ENCODE measurements around the gene LEFTY2.

DNA sequence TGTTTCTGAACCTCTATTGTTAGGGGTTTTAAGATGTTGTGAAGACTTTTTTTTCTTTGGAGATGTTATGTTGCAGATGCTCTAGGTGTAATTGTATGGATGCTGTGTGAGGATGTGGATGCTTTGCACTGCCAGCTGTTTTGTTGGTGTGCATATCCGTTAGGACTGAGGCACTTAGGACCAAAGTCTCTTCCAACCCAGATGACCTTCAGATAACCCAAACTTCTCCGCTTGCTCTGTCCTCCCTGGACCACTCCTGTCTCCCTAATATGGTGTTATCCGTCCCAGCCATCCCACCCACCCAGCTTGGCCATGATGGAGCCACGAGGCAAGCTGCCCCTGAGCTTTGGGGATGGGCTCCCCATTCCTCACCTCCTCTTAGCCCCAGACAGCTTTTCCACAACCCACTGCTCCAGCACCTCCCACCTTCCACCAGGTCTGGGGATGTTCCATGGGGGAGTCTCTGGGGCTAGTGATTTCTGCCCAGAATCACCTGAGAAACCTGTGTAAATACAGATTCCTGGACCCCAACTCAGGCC lies 5.1 kb upstream of the LEFTY2 start:
- no peak for TF ChIP-seq MAX (IDR thresholded peaks at IDR 0.05; ENCODE audit: low read depth, low read length)
- TF ChIP-seq, protein P1, sequence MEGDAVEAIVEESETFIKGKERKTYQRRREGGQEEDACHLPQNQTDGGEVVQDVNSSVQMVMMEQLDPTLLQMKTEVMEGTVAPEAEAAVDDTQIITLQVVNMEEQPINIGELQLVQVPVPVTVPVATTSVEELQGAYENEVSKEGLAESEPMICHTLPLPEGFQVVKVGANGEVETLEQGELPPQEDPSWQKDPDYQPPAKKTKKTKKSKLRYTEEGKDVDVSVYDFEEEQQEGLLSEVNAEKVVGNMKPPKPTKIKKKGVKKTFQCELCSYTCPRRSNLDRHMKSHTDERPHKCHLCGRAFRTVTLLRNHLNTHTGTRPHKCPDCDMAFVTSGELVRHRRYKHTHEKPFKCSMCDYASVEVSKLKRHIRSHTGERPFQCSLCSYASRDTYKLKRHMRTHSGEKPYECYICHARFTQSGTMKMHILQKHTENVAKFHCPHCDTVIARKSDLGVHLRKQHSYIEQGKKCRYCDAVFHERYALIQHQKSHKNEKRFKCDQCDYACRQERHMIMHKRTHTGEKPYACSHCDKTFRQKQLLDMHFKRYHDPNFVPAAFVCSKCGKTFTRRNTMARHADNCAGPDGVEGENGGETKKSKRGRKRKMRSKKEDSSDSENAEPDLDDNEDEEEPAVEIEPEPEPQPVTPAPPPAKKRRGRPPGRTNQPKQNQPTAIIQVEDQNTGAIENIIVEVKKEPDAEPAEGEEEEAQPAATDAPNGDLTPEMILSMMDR (IDR thresholded peaks at IDR 0.05 in 2 of 3, conservative IDR thresholded peaks at IDR 0.05 in 1 of 3; ENCODE audit: control insufficient read depth in 2 of 3, extremely low read depth in 1 of 3, insufficient read depth in 1 of 3, low read depth in 3 of 3, low read length in 3 of 3), result no peak
- TF ChIP-seq RAD51 (IDR thresholded peaks at IDR 0.05), result no peak
- TF ChIP-seq, protein P2, sequence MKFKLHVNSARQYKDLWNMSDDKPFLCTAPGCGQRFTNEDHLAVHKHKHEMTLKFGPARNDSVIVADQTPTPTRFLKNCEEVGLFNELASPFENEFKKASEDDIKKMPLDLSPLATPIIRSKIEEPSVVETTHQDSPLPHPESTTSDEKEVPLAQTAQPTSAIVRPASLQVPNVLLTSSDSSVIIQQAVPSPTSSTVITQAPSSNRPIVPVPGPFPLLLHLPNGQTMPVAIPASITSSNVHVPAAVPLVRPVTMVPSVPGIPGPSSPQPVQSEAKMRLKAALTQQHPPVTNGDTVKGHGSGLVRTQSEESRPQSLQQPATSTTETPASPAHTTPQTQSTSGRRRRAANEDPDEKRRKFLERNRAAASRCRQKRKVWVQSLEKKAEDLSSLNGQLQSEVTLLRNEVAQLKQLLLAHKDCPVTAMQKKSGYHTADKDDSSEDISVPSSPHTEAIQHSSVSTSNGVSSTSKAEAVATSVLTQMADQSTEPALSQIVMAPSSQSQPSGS (IDR thresholded peaks at IDR 0.05; ENCODE audit: low read length), result no peak
- TF ChIP-seq POLR2AphosphoS2 (IDR thresholded peaks at IDR 0.05; ENCODE audit: low read depth, low read length), result no peak
- TF ChIP-seq ELK1 (IDR thresholded peaks at IDR 0.05; ENCODE audit: low read depth, low read length), result no peak
- TF ChIP-seq RAD21 (IDR thresholded peaks at IDR 0.05; ENCODE audit: insufficient read depth, low read depth, low read length), result no peak
- no peak for TF ChIP-seq POLR2A (IDR thresholded peaks at IDR 0.05; ENCODE audit: low read depth, low read length)
- TF ChIP-seq, protein P3, sequence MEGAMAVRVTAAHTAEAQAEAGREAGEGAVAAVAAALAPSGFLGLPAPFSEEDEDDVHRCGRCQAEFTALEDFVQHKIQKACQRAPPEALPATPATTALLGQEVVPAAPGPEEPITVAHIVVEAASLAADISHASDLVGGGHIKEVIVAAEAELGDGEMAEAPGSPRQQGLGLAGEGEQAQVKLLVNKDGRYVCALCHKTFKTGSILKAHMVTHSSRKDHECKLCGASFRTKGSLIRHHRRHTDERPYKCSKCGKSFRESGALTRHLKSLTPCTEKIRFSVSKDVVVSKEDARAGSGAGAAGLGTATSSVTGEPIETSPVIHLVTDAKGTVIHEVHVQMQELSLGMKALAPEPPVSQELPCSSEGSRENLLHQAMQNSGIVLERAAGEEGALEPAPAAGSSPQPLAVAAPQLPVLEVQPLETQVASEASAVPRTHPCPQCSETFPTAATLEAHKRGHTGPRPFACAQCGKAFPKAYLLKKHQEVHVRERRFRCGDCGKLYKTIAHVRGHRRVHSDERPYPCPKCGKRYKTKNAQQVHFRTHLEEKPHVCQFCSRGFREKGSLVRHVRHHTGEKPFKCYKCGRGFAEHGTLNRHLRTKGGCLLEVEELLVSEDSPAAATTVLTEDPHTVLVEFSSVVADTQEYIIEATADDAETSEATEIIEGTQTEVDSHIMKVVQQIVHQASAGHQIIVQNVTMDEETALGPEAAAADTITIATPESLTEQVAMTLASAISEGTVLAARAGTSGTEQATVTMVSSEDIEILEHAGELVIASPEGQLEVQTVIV (IDR thresholded peaks at IDR 0.05; ENCODE audit: borderline replicate concordance, partially characterized antibody), result no peak
- TF ChIP-seq KDM1A (IDR thresholded peaks at IDR 0.05; ENCODE audit: borderline replicate concordance), result no peak
- TF ChIP-seq ZBED1 (IDR thresholded peaks at IDR 0.05; ENCODE audit: borderline replicate concordance), result no peak
- TF ChIP-seq BHLHE40 (IDR thresholded peaks at IDR 0.05; ENCODE audit: borderline replicate concordance in 1 of 2, low read depth in 2 of 2, low read length in 1 of 2), result no peak
- TF ChIP-seq CHD2 (IDR thresholded peaks at IDR 0.05; ENCODE audit: borderline replicate concordance, low read depth, low read length), result no peak
- TF ChIP-seq, protein P4, sequence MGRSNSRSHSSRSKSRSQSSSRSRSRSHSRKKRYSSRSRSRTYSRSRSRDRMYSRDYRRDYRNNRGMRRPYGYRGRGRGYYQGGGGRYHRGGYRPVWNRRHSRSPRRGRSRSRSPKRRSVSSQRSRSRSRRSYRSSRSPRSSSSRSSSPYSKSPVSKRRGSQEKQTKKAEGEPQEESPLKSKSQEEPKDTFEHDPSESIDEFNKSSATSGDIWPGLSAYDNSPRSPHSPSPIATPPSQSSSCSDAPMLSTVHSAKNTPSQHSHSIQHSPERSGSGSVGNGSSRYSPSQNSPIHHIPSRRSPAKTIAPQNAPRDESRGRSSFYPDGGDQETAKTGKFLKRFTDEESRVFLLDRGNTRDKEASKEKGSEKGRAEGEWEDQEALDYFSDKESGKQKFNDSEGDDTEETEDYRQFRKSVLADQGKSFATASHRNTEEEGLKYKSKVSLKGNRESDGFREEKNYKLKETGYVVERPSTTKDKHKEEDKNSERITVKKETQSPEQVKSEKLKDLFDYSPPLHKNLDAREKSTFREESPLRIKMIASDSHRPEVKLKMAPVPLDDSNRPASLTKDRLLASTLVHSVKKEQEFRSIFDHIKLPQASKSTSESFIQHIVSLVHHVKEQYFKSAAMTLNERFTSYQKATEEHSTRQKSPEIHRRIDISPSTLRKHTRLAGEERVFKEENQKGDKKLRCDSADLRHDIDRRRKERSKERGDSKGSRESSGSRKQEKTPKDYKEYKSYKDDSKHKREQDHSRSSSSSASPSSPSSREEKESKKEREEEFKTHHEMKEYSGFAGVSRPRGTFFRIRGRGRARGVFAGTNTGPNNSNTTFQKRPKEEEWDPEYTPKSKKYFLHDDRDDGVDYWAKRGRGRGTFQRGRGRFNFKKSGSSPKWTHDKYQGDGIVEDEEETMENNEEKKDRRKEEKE (IDR thresholded peaks at IDR 0.05), result no peak
